Fibroblast of lung (primary cell): ENCODE data around the gene TTC23.

ENCODE experiments used
- EZH2 ChIP-seq: IDR thresholded peaks from 2 replicates; pipeline ENCODE4 v1.5.1; 2012; ENCODE audit warnings: low read length, control low read depth, mild to moderate bottlenecking; ENCODE audit errors: missing control alignments
- TF ChIP-seq, protein P1 (sequence below), 2 donors: IDR thresholded peaks in 1 of 2; conservative IDR thresholded peaks in 1 of 2; 1 replicate in 1 of 2; 2 replicates in 1 of 2; pipeline ENCODE4 v1.5.1; 2011 to 2012; ENCODE audit warnings: low read length in 2 of 2, control low read depth in 1 of 2, inconsistent platforms in 1 of 2, low read depth in 1 of 2, mild to moderate bottlenecking in 1 of 2

DNA sequence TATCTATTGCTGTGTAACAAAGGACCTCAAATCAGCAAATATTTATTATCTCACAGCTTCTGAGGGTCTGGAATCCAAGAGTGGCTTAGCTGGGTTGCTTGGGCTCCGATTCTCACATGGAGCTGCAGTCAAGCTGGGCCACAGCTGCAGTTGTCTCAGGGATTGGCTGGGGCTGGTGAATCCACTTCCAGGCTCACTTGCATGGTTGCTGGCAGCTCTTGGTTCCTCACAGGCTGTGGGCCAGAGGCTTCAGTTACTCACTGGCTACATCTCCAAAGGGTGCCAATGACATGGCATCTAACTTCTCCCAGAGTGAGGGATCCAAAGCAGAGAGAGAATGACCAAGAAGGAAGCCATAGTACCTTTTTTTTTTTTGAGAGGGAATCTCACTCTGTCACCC, 158.4 kb downstream of the TTC23 start:
- TF ChIP-seq, protein P1, sequence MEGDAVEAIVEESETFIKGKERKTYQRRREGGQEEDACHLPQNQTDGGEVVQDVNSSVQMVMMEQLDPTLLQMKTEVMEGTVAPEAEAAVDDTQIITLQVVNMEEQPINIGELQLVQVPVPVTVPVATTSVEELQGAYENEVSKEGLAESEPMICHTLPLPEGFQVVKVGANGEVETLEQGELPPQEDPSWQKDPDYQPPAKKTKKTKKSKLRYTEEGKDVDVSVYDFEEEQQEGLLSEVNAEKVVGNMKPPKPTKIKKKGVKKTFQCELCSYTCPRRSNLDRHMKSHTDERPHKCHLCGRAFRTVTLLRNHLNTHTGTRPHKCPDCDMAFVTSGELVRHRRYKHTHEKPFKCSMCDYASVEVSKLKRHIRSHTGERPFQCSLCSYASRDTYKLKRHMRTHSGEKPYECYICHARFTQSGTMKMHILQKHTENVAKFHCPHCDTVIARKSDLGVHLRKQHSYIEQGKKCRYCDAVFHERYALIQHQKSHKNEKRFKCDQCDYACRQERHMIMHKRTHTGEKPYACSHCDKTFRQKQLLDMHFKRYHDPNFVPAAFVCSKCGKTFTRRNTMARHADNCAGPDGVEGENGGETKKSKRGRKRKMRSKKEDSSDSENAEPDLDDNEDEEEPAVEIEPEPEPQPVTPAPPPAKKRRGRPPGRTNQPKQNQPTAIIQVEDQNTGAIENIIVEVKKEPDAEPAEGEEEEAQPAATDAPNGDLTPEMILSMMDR (conservative IDR thresholded peaks at IDR 0.05 in 1 of 2, IDR thresholded peaks at IDR 0.05 in 1 of 2; ENCODE audit: low read depth in 1 of 2, low read length in 2 of 2), result no peak
- no peak for TF ChIP-seq EZH2
